Measurements from ENCODE around the gene HCK. TPM values are rescaled to one million over a fixed set of nuclear protein-coding genes. Genes with fewer than 3 reads are reported as not detected.

Gene HCK
- total RNA-seq: 1 to 10 TPM in 1 of 2 experiments, under 1 TPM in 1; 0.67 to 1.0 TPM
- 32.7 TPM for polyA plus RNA-seq (2013, experiment 1 of 2)
- 27.2 TPM for polyA plus RNA-seq (2013, experiment 2 of 2)
- 0 to 15.6 (median 0.78) reads per million in 172 experiments for total RNA-seq

DNA sequence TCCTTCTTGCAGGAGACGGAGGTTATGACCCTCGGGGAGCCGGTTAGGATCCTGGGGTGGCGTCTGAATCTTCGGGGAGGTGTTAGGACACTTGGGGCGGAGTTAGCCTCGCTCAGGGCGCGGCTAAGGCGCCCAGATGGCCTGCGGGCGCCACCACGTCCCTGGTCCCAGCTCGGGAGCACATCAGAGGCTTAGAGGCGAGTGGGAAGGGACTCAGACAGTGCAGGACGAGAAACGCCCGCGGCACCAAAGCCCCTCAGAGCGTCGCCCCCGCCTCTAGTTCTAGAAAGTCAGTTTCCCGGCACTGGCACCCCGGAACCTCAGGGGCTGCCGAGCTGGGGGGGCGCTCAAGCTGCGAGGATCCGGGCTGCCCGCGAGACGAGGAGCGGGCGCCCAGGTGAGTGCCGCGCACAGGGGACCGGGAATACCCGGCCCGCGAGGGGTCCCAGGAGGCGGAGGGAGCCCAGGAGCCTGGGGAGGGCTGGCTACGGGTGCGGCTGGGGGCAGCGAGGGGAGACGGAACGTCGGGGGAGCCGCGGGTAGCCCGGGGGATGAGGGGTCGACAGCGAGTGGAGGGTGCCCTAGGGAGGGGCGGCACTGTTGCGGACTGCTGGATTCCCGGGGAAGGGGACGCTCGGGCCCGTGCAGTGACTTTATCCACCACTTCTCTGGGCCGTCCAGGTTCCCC is at the start of gene HCK:
Gene HCK (plus strand): TSS at position 153 of the 688 bp plus-strand sequence.
- H3K9me3 Mint-ChIP-seq: no peaks in the 10 kb centered on the region
- no peak within 1 kb of the TSS for H3K27ac Mint-ChIP-seq
- H3K27me3 Mint-ChIP-seq: peaks cover 83% of the 10 kb centered on the region
- Histone ChIP-seq H3K27ac (ENCODE audit: low read depth in 1 of 2, low read length in 2 of 2) (no peak within 1 kb of the TSS), H3K9me3 (ENCODE audit: control insufficient read depth in 1 of 2, insufficient read depth in 1 of 2, low read length in 2 of 2) (peaks cover 0 to 17% of the 10 kb centered on the region in 2 experiments), H3K4me3 (ENCODE audit: low read length) (peak within 1 kb of the TSS; percentile 43), H3K36me3 (ENCODE audit: insufficient read depth, low read length) (no peaks in the 10 kb centered on the region), H3K4me1 (ENCODE audit: insufficient read depth, low read length) (peaks cover 22% of the 10 kb centered on the region), H3K27me3 (ENCODE audit: control insufficient read depth in 1 of 2, insufficient read depth in 2 of 2, low read length in 2 of 2) (peaks cover 39 to 59% of the 10 kb centered on the region in 2 experiments)
- ATAC-seq (ENCODE audit: poor library complexity) (peak; percentile 44), DNase-seq (peak in 3 of 14 experiments; percentile 5 to 53 (median 44))
- peak within 1 kb of the TSS; percentile 69 for H3K4me3 Mint-ChIP-seq
- no peaks in the 10 kb centered on the region for H3K36me3 Mint-ChIP-seq (ENCODE audit: low read depth)
- ChIA-PET CTCF (interaction anchor here (0.6 kb wide), 1 partner anchor 359 kb away, joined by 3 read pairs; no protein-coding TSS in a partner anchor), POLR2A (no interaction called here)
- intact Hi-C loops (cut with DNase I, micrococcal nuclease): no loop called here
- TF ChIP-seq, protein P1, sequence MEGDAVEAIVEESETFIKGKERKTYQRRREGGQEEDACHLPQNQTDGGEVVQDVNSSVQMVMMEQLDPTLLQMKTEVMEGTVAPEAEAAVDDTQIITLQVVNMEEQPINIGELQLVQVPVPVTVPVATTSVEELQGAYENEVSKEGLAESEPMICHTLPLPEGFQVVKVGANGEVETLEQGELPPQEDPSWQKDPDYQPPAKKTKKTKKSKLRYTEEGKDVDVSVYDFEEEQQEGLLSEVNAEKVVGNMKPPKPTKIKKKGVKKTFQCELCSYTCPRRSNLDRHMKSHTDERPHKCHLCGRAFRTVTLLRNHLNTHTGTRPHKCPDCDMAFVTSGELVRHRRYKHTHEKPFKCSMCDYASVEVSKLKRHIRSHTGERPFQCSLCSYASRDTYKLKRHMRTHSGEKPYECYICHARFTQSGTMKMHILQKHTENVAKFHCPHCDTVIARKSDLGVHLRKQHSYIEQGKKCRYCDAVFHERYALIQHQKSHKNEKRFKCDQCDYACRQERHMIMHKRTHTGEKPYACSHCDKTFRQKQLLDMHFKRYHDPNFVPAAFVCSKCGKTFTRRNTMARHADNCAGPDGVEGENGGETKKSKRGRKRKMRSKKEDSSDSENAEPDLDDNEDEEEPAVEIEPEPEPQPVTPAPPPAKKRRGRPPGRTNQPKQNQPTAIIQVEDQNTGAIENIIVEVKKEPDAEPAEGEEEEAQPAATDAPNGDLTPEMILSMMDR (IDR thresholded peaks at IDR 0.05): no peak
- peaks cover 16% of the 10 kb centered on the region for H3K4me1 Mint-ChIP-seq (ENCODE audit: low read depth)

DNA sequence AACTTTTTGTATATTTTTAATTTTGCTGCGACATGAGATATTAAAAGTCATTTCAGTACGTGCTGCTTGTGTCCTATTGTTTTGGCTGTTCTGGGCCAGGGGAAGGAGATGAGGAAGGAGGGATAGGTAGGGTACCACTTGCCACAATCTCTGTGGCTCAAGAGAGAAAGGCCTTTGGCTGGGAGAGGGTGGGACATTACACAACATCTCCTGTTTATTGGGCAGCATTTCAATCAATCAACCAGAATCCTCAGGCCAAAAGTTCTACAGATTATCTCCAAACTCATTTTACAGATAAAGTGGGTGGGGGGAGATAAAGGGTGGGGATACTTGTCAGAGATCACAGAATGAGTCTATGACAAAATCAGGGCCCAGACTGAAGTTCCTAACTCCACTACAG is 48.7 kb upstream of the HCK start:
- ATAC-seq (ENCODE audit: poor library complexity): no peak
- intact Hi-C loops (cut with DNase I, micrococcal nuclease): no loop called here

DNA sequence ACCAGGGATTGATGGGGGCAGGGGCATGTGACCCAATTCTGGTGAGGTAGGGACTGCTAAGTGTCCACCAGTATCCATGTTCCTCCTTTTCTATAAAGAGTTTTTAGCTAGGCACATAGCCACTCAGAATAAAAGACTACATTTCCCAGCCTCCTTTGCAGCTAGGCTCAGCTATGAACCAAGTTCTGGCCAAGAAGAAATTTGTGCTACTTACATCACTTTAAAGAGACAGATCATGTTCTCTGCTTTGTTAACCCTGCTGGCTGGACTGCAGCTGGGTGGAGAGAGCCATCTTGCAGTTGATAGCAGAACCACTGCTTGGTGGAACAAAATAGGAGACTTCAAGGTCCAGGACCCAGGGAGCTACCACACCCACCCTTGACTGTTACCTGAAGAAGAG is 47.1 kb upstream of the HCK start:
- Mint-ChIP-seq H3K4me3 (no peak overlapping the region), H3K27ac (no peak overlapping the region), H3K9me3 (no peaks in the 10 kb centered on the region), H3K27me3 (peaks cover 9% of the 10 kb centered on the region), H3K36me3 (ENCODE audit: low read depth) (no peaks in the 10 kb centered on the region), H3K4me1 (ENCODE audit: low read depth) (no peaks in the 10 kb centered on the region)
- intact Hi-C loops (cut with DNase I, micrococcal nuclease): no loop called here
- TF ChIP-seq, protein P1 (IDR thresholded peaks at IDR 0.05): no peak
- no peaks in the 10 kb centered on the region for H3K4me1 ChIP-seq (ENCODE audit: insufficient read depth, low read length)
- DNase-seq: no peak
- ChIA-PET POLR2A (no interaction called here), CTCF (no interaction called here)
- H3K27me3 ChIP-seq (ENCODE audit: control insufficient read depth in 1 of 2, insufficient read depth in 2 of 2, low read length in 2 of 2): no peaks in the 10 kb centered on the region
- no peaks in the 10 kb centered on the region for H3K36me3 ChIP-seq (ENCODE audit: insufficient read depth, low read length)
- H3K27ac ChIP-seq (ENCODE audit: low read depth in 1 of 2, low read length in 2 of 2): no peak overlapping the region
- no peak overlapping the region for H3K4me3 ChIP-seq (ENCODE audit: low read length)
- no peaks in the 10 kb centered on the region for H3K9me3 ChIP-seq (ENCODE audit: control insufficient read depth in 1 of 2, insufficient read depth in 1 of 2, low read length in 2 of 2)
- ATAC-seq (ENCODE audit: poor library complexity): no peak

More for the DNA sequence above, 48.7 kb upstream of the HCK start:
- H3K4me3 ChIP-seq (ENCODE audit: low read length): no peak overlapping the region
- H3K4me3 Mint-ChIP-seq: no peak overlapping the region
- no peaks in the 10 kb centered on the region for H3K9me3 ChIP-seq (ENCODE audit: control insufficient read depth in 1 of 2, insufficient read depth in 1 of 2, low read length in 2 of 2)
- no peaks in the 10 kb centered on the region for H3K9me3 Mint-ChIP-seq
- H3K27me3 ChIP-seq (ENCODE audit: control insufficient read depth in 1 of 2, insufficient read depth in 2 of 2, low read length in 2 of 2): no peaks in the 10 kb centered on the region
- no peaks in the 10 kb centered on the region for H3K36me3 Mint-ChIP-seq (ENCODE audit: low read depth)
- TF ChIP-seq, protein P1 (IDR thresholded peaks at IDR 0.05): no peak
- H3K4me1 ChIP-seq (ENCODE audit: insufficient read depth, low read length): no peaks in the 10 kb centered on the region
- CTCF ChIA-PET: no interaction called here
- H3K4me1 Mint-ChIP-seq (ENCODE audit: low read depth): no peaks in the 10 kb centered on the region
- H3K36me3 ChIP-seq (ENCODE audit: insufficient read depth, low read length): no peaks in the 10 kb centered on the region
- POLR2A ChIA-PET: no interaction called here
- no peak overlapping the region for H3K27ac ChIP-seq (ENCODE audit: low read depth in 1 of 2, low read length in 2 of 2)
- DNase-seq: no peak
- H3K27ac Mint-ChIP-seq: no peak overlapping the region
- H3K27me3 Mint-ChIP-seq: peaks cover 2% of the 10 kb centered on the region

Data from CD4-positive, alpha-beta T cell (primary cell).